ENCODE measurements around the gene CAPN8.

CAPN8 gene

DNA sequence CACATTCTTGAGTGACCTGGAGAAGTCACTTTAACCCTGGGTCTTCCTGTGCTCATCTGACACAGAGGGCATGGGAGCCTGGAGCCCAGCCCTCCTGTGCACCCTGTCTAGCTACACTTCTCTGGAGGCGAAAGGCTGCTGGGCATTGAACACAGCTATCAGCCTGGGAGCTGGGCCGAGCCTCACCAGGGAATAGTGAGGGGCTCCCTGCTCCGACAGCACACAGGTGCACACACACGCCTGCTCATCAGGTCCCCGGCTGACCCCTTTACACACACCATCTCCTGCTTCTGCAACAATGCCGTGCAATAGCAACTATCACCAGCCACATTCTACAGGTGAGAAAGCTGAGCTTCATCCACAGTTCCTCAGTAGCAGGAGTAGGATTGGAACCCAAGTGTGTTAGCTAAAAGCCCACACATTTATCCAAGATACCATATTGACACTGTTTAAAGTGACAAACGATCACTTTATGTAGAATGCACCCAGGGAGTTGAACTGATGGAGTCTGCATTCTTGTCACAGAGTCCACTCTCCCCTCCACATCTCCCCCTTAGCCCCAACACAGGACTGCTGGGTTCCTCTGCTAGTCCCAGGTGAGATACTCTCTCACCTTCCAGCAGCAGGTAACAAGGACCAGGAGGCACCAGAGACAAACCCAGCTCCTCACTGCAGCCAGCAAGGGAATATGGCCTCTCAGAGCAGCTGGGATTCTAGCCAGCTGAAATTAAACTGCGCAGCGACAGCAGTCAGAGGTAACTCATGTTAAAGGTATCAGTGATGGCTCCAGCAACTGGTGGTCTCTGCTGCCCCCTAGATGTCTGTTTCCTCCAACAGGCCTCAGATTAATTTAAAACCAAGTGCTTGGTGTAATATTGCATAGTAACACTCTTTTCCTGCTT, 18.3 kb upstream of the CAPN8 start:
- H3K4me3 ChIP-seq (ENCODE audit: low read depth, low read length) = no peak overlapping the region
- DNase-seq (ENCODE audit: low read depth) = no peak
- TF ChIP-seq, protein P1, sequence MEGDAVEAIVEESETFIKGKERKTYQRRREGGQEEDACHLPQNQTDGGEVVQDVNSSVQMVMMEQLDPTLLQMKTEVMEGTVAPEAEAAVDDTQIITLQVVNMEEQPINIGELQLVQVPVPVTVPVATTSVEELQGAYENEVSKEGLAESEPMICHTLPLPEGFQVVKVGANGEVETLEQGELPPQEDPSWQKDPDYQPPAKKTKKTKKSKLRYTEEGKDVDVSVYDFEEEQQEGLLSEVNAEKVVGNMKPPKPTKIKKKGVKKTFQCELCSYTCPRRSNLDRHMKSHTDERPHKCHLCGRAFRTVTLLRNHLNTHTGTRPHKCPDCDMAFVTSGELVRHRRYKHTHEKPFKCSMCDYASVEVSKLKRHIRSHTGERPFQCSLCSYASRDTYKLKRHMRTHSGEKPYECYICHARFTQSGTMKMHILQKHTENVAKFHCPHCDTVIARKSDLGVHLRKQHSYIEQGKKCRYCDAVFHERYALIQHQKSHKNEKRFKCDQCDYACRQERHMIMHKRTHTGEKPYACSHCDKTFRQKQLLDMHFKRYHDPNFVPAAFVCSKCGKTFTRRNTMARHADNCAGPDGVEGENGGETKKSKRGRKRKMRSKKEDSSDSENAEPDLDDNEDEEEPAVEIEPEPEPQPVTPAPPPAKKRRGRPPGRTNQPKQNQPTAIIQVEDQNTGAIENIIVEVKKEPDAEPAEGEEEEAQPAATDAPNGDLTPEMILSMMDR (IDR thresholded peaks at IDR 0.05; ENCODE audit: low read depth, low read length, missing control alignments) = peak; percentile 67

DNA sequence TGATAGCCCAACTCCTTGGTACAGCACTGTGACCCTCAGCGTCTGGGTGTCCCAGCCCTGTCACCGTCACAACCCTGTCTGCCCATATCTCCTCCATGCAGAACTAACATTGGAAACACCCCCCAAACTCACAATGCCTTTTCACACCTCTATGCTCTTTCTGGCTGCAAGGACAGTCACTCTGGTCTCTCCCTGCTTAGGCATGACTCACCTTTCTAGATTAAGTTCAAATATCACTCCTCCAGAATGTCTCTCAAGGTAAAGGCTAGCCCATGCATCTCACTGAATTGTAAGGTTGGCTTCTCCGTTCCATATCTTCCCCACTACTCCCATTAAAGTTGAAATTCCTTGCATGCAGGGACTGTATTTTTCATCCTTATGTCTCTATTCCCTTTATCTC, 17.0 kb upstream of the CAPN8 start:
- TF ChIP-seq, protein P1 (IDR thresholded peaks at IDR 0.05; ENCODE audit: low read depth, low read length, missing control alignments) = no peak
- no peak for DNase-seq (ENCODE audit: low read depth)
- H3K4me3 ChIP-seq (ENCODE audit: low read depth, low read length) = no peak overlapping the region

DNA sequence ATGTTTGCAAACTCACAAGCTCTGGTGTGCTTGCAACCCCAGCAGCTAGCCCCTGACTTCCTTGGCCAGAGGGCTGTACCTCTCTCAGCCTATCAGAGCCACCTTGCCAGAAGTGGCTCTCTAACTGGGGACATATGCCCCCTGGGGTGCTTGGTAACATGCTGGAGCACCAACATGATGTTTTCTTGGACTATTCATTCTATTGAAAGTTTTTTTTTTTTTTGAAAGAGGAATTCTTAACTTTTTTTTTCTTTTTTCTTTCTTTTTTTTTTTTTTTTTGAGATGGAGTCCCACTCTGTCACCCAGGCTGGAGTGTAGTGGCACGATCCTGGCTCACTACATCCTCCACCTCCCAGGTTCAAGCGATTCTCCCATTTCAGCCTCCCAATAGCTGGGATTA, 14.7 kb upstream of the CAPN8 start:
- TF ChIP-seq, protein P1 (IDR thresholded peaks at IDR 0.05; ENCODE audit: low read depth, low read length, missing control alignments) = no peak
- no peak for DNase-seq (ENCODE audit: low read depth)
- H3K4me3 ChIP-seq (ENCODE audit: low read depth, low read length) = no peak overlapping the region

DNA sequence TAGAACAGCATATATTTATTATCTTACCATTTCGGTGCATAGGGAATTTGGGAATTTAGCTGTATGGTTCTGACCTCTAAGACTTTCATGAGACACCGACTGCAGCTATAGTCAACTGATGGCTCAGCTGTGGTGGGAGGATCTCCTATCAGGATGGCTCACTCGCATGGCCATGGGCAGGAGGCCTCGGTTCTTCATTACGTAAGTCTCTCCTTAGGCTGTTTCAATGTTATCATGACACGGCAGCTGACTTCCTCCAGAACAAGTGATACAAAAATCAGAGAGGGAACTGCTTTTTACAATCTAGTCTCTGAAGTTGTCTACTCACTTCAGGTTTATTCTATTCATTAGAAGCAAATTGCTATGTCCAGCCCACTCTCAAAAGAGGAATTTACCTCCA, 13.3 kb upstream of the CAPN8 start:
- DNase-seq (ENCODE audit: low read depth) = no peak
- TF ChIP-seq, protein P1 (IDR thresholded peaks at IDR 0.05; ENCODE audit: low read depth, low read length, missing control alignments) = no peak
- H3K4me3 ChIP-seq (ENCODE audit: low read depth, low read length) = no peak overlapping the region

DNA sequence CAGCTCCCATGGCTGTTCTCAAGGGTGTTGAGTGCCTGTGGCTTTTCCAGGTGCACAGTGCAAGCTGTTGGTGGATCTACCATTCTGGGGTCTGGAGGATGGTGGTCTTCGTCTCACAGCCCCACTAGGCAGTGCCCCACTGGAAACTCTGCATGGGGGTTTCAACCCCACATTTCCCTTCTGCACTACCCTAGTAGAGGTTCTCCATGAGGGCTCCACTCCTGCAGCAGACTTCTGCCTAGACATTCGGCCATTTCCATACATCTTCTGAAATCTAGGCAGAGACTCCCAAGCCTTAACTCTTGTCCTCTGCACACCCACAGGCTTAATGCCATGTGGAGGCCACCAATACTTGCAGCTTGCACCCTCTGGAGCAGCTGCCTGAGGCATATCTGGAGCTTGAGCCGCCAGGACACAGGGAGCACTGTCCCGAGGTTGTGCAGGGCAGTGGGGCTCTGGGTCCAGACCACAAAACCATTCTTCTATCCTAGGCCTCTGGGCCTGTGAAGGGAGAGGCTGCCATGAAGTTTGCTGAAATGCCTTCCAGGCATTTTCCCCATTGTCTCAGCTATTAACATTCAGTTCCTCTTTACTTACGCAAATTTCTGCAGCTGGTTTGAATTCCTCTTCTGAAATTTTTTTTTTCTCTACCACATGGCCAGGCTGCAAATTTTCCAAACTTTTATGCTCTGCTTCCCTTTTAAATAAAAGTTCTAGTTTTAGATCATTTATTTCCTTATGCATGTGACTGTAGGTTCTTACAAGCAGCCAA, 8.8 kb upstream of the CAPN8 start:
- no peak overlapping the region for H3K4me3 ChIP-seq (ENCODE audit: low read depth, low read length)
- DNase-seq (ENCODE audit: low read depth) = no peak
- TF ChIP-seq, protein P1 (IDR thresholded peaks at IDR 0.05; ENCODE audit: low read depth, low read length, missing control alignments) = no peak

DNA sequence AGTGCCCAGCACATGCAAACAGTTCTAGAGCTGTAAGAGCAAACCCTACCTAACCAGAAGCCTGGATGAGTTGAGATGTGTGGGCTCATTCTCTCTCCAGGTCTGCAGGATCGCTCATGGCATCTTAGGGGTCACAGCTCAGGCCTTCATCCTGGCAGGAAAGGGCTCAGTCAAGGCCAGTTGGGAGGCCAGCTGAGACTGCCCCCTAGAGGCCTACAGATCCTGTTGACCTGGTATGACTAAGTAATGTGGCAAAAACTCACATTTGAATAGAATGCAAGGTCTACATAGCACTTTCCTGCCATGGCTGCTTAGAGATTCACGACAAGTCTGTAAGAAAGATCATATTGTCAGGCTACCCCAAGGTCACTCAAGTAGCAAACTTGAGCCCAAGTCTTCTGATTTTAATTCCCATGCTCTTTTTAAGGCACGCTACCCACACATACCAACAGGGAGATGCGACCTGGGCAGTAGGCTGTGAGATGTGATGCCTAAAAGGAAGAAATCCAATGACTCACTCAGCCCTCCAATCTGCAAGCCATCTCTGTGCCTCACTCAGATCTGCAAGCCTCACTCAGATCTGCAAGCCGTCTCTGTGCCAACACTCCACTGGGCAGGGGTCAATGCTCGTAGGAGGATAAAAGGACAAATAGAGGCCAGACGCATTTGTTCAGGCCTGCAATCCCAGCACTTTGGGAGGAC, 5.1 kb upstream of the CAPN8 start:
- TF ChIP-seq, protein P1 (IDR thresholded peaks at IDR 0.05; ENCODE audit: low read depth, low read length, missing control alignments) = peak; percentile 73
- no peak for DNase-seq (ENCODE audit: low read depth)
- no peak overlapping the region for H3K4me3 ChIP-seq (ENCODE audit: low read depth, low read length)
